ENCODE results near the gene SREBF2. TPM values are rescaled to one million over a fixed set of nuclear protein-coding genes. Genes with fewer than 3 reads are reported as not detected.
A peak's percentile ranks its signal among the peaks of the same experiment; 100 is the strongest.

The SREBF2 gene
- total RNA-seq (2014; rRNA removed; shearing (Covaris generic); ENCODE audit: low replicate concordance): 159 and 190 TPM in 2 replicates

DNA sequence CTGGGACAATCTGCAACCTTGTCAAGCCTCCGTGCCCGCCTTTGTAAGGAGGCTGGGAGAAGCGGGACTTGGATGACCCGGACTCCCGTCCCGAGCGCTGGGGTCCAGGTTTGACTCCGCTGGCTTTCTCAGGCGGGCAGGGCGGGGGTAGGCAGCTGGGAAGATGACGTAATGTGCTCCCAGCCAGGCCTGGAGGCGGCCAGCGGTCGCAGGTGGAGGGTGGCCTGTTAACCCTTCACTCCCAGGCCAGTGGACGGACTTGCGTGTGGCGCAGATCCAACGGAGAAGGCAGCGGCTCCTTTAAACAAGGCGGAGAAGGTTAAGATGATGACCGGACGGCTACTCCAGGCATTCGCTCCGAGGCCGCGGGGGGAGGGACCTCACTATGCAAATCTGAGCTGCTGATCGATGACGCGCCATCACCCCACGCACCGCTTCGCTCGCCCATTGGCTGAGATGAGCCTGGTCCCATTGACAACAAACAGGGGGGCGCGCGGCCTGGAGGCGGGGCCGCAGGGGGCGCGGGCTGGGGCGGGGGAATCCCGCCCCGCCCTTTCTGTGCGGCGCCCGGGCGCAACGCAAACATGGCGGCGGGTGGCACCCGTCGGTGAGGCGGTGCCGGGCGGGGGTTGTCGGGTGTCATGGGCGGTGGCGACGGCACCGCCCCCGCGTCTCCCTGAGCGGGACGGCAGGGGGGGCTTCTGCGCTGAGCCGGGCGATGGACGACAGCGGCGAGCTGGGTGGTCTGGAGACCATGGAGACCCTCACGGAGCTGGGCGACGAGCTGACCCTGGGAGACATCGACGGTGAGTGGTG is at the start of gene SREBF2:
Gene SREBF2 (plus strand): TSS at position 553 of the 816 bp plus-strand sequence. CDS start 166 bp downstream, at position 719.
- Histone ChIP-seq H3K4me1 (ENCODE audit: low read length) (peaks cover 36% of the 10 kb centered on the region), H3K9me3 (ENCODE audit: low read length) (no peaks in the 10 kb centered on the region)

DNA sequence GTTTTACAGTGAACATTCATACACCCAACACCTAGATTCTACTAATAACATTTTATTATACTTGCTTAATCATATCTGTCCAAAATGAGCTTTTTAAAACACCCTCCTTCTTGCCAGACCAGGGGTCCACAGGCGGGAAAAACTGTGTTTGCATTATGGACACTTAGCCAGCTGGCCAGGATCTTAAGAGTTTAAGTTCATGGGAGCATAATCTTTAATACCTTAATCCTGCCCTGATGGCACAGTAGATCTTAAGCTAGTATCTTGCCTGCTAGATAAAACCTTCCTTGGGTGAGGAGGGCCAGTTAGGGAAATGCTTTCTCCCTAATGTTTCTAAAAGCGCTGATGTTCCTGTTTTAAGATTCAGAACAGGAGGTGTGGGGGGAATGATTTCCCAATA is 45.6 kb upstream of the SREBF2 start:
- no peak overlapping the region for H3K9ac ChIP-seq (ENCODE audit: low read length)
- H2AFZ ChIP-seq (ENCODE audit: low read length): no peak overlapping the region
- no peak overlapping the region for H3K4me3 ChIP-seq (ENCODE audit: low read length)
- H3K36me3 ChIP-seq (ENCODE audit: insufficient read depth, low read length): no peaks in the 10 kb centered on the region
- H3K4me1 ChIP-seq (ENCODE audit: low read length): no peaks in the 10 kb centered on the region
- no peaks in the 10 kb centered on the region for H3K79me2 ChIP-seq (ENCODE audit: low read length)
- no peak for DNase-seq
- H3K9me3 ChIP-seq (ENCODE audit: low read length): no peaks in the 10 kb centered on the region
- no peaks in the 10 kb centered on the region for H3K27me3 ChIP-seq (ENCODE audit: low read length)
- H3K4me2 ChIP-seq (ENCODE audit: low read depth, low read length, poor library complexity, severe bottlenecking): no peak overlapping the region
- H3K9me2 ChIP-seq (replicated peaks; ENCODE audit: insufficient read depth, low read length): no peaks in the 10 kb centered on the region
- no peaks in the 10 kb centered on the region for H4K20me1 ChIP-seq (ENCODE audit: insufficient read depth, low read depth, low read length)
- no peak overlapping the region for H3K27ac ChIP-seq (ENCODE audit: low read length)

More for the DNA sequence above, at the start of gene SREBF2:
- Histone ChIP-seq H2AFZ (ENCODE audit: low read length) (no peak within 1 kb of the TSS), H3K9ac (ENCODE audit: low read length) (peak within 1 kb of the TSS; percentile 99), H3K27me3 (ENCODE audit: low read length) (no peaks in the 10 kb centered on the region), H3K9me2 (replicated peaks; ENCODE audit: insufficient read depth, low read length) (no peaks in the 10 kb centered on the region), H3K36me3 (ENCODE audit: insufficient read depth, low read length) (peaks cover 24% of the 10 kb centered on the region), H3K27ac (ENCODE audit: low read length) (peak within 1 kb of the TSS; percentile 93), H3K4me2 (ENCODE audit: low read depth, low read length, poor library complexity, severe bottlenecking) (peak within 1 kb of the TSS; percentile 92), H3K79me2 (ENCODE audit: low read length) (peaks cover 44% of the 10 kb centered on the region), H4K20me1 (ENCODE audit: insufficient read depth, low read depth, low read length) (peaks cover 5% of the 10 kb centered on the region; the same call in 1 of the 2 replicates), H3K4me3 (ENCODE audit: low read length) (peak within 1 kb of the TSS; percentile 91)
- DNase-seq: peak; percentile 100

DNA sequence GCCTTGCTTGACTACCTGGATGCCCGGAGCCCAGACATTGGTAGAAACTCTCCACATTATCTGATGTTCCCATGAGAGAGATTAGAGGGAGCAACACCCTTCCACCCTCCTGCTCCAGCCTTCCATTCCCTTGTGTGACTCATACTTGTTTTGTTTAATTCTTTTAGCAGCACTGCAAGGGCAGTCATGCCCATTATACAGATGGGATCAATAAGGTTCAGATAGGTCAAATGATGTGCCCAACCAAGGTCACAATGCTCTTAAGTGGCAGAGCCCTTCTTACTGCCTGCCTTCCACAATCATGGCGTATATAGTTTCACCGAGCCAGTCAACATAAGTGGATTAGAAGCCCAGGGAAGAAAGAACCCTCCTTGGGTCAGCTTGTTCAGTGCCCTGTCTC is 39.0 kb upstream of the SREBF2 start:
- no peak overlapping the region for H3K4me3 ChIP-seq (ENCODE audit: low read length)
- no peak for DNase-seq
- H3K9ac ChIP-seq (ENCODE audit: low read length): no peak overlapping the region
- H4K20me1 ChIP-seq (ENCODE audit: insufficient read depth, low read depth, low read length): no peaks in the 10 kb centered on the region
- H3K27ac ChIP-seq (ENCODE audit: low read length): no peak overlapping the region
- H2AFZ ChIP-seq (ENCODE audit: low read length): no peak overlapping the region
- no peaks in the 10 kb centered on the region for H3K79me2 ChIP-seq (ENCODE audit: low read length)
- H3K4me2 ChIP-seq (ENCODE audit: low read depth, low read length, poor library complexity, severe bottlenecking): no peak overlapping the region
- H3K27me3 ChIP-seq (ENCODE audit: low read length): no peaks in the 10 kb centered on the region
- H3K9me3 ChIP-seq (ENCODE audit: low read length): no peaks in the 10 kb centered on the region
- H3K36me3 ChIP-seq (ENCODE audit: insufficient read depth, low read length): no peaks in the 10 kb centered on the region
- no peaks in the 10 kb centered on the region for H3K9me2 ChIP-seq (replicated peaks; ENCODE audit: insufficient read depth, low read length)
- peaks cover under 1% of the 10 kb centered on the region; the same call in 1 of the 2 replicates for H3K4me1 ChIP-seq (ENCODE audit: low read length)

DNA sequence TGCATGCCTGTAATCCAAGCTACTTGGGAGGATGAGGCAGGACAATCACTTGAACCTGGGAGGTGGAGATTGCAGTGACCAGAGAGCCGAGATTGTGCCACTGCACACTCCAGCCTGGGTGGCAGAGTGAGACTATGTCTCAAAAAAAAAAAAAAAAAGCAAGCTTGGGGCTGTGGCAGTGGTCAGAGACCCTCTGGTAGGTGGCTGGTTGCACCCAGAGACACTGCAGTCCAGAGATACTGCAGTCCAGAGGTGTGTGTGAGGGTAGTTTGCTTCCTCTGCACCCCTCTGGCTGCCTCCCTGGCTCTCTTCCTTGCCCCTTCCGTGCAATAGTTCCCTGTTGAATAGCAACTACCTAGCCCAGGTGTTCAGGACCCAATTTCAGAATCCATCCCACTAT is 34.2 kb upstream of the SREBF2 start:
- H3K27ac ChIP-seq (ENCODE audit: low read length): no peak overlapping the region
- no peaks in the 10 kb centered on the region for H4K20me1 ChIP-seq (ENCODE audit: insufficient read depth, low read depth, low read length)
- no peak overlapping the region; the same call in 1 of the 2 replicates for H3K4me3 ChIP-seq (ENCODE audit: low read length)
- H3K36me3 ChIP-seq (ENCODE audit: insufficient read depth, low read length): 0 out of 2 replicates have a peak, but pooled peaks cover 4% of the 10 kb centered on the region
- H3K9ac ChIP-seq (ENCODE audit: low read length): peak overlapping the region; percentile 81; the same call in 1 of the 2 replicates
- peaks cover 26% of the 10 kb centered on the region for H3K4me1 ChIP-seq (ENCODE audit: low read length)
- H2AFZ ChIP-seq (ENCODE audit: low read length): no peak overlapping the region
- H3K9me3 ChIP-seq (ENCODE audit: low read length): no peaks in the 10 kb centered on the region
- no peaks in the 10 kb centered on the region for H3K9me2 ChIP-seq (replicated peaks; ENCODE audit: insufficient read depth, low read length)
- peak overlapping the region; percentile 82 for H3K4me2 ChIP-seq (ENCODE audit: low read depth, low read length, poor library complexity, severe bottlenecking)
- H3K79me2 ChIP-seq (ENCODE audit: low read length): peaks cover 27% of the 10 kb centered on the region
- no peak for DNase-seq
- H3K27me3 ChIP-seq (ENCODE audit: low read length): no peaks in the 10 kb centered on the region

DNA sequence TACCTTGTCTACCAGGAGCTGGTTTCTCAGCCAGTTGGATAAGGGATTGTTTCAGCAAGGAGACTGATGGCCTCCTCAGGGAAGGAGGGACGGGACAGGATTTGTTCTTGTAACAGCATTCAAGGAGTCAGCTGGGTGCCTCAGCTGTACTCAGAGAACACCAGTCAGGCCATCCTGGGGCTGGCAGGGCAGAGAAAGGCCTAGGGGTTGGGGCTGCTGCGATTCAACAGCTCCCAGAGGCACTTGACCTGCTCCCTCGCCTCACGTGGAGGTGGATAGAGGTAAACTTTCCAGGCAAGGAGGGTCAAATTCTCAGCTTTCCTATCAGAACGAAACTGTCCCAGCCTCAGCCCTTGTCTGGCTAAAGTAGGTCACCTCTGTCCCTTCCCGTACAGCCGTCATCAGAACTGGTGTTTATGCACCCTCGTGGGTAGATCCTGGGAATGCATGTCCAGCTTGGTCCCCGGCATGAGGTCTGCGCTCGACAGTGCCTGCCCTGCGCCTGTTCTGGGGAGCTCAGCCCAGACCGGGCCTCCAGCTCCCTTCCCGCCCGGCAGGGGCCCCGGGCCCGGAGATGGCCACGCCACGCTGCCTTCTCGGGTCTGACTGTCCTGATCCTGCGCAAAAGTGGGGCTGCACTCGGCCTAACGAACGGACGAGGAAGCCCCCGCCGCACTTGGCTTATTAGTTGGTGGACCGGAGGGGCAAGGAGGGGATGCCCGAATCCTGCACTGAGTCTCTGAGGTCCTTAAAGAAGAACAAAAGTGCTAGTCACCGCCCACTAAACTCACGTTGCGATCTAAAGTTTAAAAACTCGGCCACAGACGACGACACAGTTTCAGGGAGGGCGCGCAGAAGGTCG is 33.2 kb upstream of the SREBF2 start:
- H3K9me3 ChIP-seq (ENCODE audit: low read length): no peaks in the 10 kb centered on the region
- no peaks in the 10 kb centered on the region for H3K9me2 ChIP-seq (replicated peaks; ENCODE audit: insufficient read depth, low read length)
- no peaks in the 10 kb centered on the region for H3K27me3 ChIP-seq (ENCODE audit: low read length)
- no peaks in the 10 kb centered on the region for H4K20me1 ChIP-seq (ENCODE audit: insufficient read depth, low read depth, low read length)
- H2AFZ ChIP-seq (ENCODE audit: low read length): peak overlapping the region; percentile 73
- H3K9ac ChIP-seq (ENCODE audit: low read length): peak overlapping the region; percentile 81
- H3K4me3 ChIP-seq (ENCODE audit: low read length): peak overlapping the region; percentile 97
- H3K79me2 ChIP-seq (ENCODE audit: low read length): peaks cover 37% of the 10 kb centered on the region
- peak overlapping the region; percentile 82 for H3K4me2 ChIP-seq (ENCODE audit: low read depth, low read length, poor library complexity, severe bottlenecking)
- H3K36me3 ChIP-seq (ENCODE audit: insufficient read depth, low read length): 0 out of 2 replicates have a peak, but pooled peaks cover 4% of the 10 kb centered on the region
- peaks cover 30% of the 10 kb centered on the region for H3K4me1 ChIP-seq (ENCODE audit: low read length)
- peak overlapping the region; percentile 58 for H3K27ac ChIP-seq (ENCODE audit: low read length)
- DNase-seq: no peak

DNA sequence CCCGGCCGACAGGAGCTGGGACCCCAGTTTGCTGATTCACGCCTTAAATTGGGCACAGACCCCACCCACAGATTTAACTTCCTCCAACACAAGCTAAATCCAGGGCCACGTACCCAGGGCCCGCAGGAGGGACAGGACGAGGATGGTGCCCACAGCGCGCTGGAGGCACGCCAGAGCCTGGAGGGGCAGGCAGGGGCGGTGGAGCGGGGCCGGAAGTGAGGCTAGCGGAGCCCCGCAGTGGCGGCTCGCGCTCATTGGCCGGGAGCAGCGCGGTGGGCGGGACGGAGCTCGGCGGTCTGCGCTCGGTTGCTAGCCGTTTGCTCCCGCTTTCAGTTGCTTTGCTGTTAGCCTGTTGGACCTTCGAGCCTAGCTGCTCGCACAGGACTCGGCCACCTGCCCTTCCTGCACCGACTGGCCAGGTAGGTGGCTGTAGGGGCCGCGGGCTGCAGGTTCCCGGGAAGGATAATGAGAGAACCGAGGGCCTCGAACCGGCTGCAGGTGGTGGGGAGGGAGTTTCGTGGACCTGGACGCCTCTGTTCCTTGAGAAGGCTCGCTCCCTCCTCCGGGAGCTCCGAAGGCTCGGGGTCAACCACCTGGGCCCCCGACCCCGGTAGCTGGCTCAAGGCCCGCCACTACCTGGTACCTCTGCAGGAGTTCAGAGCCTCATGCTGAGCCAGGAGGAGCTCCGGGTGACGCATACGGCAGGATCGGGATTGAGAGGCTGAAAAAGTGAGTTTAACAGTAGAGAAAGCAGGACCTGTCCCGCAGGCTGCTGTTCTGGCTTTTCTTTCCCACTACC is 32.4 kb upstream of the SREBF2 start, which contains the start of gene CCDC134:
Gene CCDC134 (plus strand): TSS at position 332 of the 799 bp plus-strand sequence. CDS start 8,212 bp downstream, outside the sequence.
- H3K4me1 ChIP-seq (ENCODE audit: low read length): peaks cover 30% of the 10 kb centered on the region

DNA sequence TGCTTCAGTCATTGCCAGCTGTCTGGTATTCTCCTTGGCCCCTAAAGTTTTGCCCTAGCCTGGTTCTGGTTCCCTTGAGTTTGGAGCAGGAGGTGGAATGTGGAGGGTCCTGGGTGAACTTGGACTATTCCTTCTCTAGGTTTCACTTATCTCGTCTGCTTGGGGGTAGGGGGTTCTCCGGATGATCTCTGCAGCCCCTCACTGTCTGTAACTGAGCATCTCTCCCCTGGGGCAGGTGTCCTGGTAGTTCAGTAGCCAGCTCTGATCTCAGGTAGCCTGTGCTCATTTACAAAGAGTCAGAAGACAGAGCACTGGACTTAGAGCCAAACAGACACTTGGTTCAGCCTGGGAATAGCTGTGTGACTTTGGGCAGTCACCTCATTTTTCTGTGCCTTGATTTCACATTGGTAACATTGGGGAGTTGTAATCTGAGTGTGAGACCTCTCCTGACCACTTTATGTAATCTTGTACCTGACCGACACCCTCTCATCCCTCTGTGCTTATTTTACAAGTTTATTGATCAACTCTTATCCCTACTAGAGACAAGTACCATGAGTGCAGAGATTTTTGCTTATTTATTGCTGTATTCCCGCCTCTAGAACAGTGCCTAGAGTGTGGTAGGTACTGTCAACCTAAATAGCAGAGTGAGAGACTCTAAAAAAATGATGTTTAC is 31.6 kb upstream of the SREBF2 start:
- peaks cover 30% of the 10 kb centered on the region for H3K4me1 ChIP-seq (ENCODE audit: low read length)
- H4K20me1 ChIP-seq (ENCODE audit: insufficient read depth, low read depth, low read length): no peaks in the 10 kb centered on the region
- peak overlapping the region; percentile 73; the same call in 1 of the 2 replicates for H2AFZ ChIP-seq (ENCODE audit: low read length)
- no peak for DNase-seq
- H3K27me3 ChIP-seq (ENCODE audit: low read length): no peaks in the 10 kb centered on the region
- no peaks in the 10 kb centered on the region for H3K9me2 ChIP-seq (replicated peaks; ENCODE audit: insufficient read depth, low read length)
- no peaks in the 10 kb centered on the region for H3K9me3 ChIP-seq (ENCODE audit: low read length)
- peaks cover 50% of the 10 kb centered on the region for H3K79me2 ChIP-seq (ENCODE audit: low read length)
- H3K36me3 ChIP-seq (ENCODE audit: insufficient read depth, low read length): 0 out of 2 replicates have a peak, but pooled peaks cover 4% of the 10 kb centered on the region
- peak overlapping the region; percentile 97 for H3K4me3 ChIP-seq (ENCODE audit: low read length)
- H3K9ac ChIP-seq (ENCODE audit: low read length): peak overlapping the region; percentile 81
- H3K4me2 ChIP-seq (ENCODE audit: low read depth, low read length, poor library complexity, severe bottlenecking): peak overlapping the region; percentile 82
- peak overlapping the region; percentile 69 for H3K27ac ChIP-seq (ENCODE audit: low read length)

More for the DNA sequence above, 32.4 kb upstream of the SREBF2 start, which contains the start of gene CCDC134:
- Histone ChIP-seq H2AFZ (ENCODE audit: low read length) (peak within 1 kb of the TSS; percentile 73), H4K20me1 (ENCODE audit: insufficient read depth, low read depth, low read length) (no peaks in the 10 kb centered on the region), H3K9me3 (ENCODE audit: low read length) (no peaks in the 10 kb centered on the region), H3K4me2 (ENCODE audit: low read depth, low read length, poor library complexity, severe bottlenecking) (peak within 1 kb of the TSS; percentile 82), H3K79me2 (ENCODE audit: low read length) (peaks cover 44% of the 10 kb centered on the region), H3K4me3 (ENCODE audit: low read length) (peak within 1 kb of the TSS; percentile 97), H3K27ac (ENCODE audit: low read length) (peak within 1 kb of the TSS; percentile 69), H3K27me3 (ENCODE audit: low read length) (no peaks in the 10 kb centered on the region), H3K9me2 (replicated peaks; ENCODE audit: insufficient read depth, low read length) (no peaks in the 10 kb centered on the region), H3K36me3 (ENCODE audit: insufficient read depth, low read length) (0 out of 2 replicates have a peak, but pooled peaks cover 4% of the 10 kb centered on the region), H3K9ac (ENCODE audit: low read length) (peak within 1 kb of the TSS; percentile 81)
- DNase-seq: peak; percentile 96

Data from Karpas-422 (cell line).